ENCODE results near the gene TAAR8. TPM values are rescaled to one million over a fixed set of nuclear protein-coding genes. Genes with fewer than 3 reads are reported as not detected.
A peak's percentile ranks its signal among the peaks of the same experiment; 100 is the strongest.

TAAR8 gene
- total and polyA plus RNA-seq, 2 of the 13 experiments (the other 11 are each of a cell fraction or from before 2014, with no cell fraction given) = 0.07 TPM; not detected in 1

DNA sequence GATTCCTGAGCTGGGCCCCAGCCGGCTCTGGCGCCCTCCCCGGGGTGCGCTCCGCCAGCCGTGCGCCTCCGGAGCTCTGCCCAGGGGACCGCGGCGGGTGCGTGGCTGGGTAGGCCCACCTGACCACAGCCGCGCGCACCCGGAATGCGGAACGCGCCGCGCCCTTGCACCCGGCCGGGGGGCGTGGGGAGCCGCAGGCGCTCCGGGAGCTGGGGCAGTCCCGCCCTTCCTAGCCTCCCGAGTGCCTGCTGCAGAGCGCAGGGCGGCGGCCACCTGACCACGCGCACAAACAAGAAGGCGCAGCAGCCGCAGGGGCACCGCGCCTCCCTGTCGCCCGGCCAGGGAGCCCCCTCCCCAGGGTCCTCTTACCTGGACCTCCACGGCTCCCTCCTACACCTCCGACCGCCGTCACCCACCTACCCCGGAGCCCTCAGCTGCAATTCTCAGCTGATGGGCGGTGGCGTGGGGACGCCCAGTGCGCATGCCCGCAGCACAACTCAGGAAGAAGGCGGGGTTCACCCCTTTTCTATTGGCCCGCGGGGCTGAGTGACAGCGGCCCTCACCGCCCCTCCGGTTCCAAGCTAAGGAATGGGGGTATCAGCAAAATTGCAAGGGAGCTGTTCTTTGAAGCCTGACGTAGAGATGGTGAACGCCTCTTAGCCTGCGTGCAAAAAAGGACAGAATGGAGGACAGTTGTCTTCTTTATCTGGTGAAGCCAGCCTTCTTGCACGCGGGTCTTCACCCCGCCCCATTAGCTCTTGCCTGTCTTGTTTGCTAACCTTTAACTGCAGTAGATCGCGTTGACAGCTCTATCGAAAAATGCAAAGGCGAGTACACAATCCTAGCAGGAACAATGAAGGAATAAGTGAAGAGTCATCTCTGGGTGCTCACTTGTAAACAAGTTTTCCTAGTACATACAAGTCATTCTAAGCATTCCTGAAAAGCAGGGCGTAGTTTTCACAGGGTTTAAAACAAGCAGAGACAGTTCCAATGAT is 39.5 kb upstream of the TAAR8 start, which contains the start of gene STX7 (continued):
- TF ChIP-seq, protein P1, sequence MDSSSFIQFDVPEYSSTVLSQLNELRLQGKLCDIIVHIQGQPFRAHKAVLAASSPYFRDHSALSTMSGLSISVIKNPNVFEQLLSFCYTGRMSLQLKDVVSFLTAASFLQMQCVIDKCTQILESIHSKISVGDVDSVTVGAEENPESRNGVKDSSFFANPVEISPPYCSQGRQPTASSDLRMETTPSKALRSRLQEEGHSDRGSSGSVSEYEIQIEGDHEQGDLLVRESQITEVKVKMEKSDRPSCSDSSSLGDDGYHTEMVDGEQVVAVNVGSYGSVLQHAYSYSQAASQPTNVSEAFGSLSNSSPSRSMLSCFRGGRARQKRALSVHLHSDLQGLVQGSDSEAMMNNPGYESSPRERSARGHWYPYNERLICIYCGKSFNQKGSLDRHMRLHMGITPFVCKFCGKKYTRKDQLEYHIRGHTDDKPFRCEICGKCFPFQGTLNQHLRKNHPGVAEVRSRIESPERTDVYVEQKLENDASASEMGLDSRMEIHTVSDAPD (CRISPR knock-in tag; IDR thresholded peaks at IDR 0.05) = peak; percentile 63; the same call in 1 of the 2 replicates
- TF ChIP-seq PCBP2 (optimal IDR thresholded peaks at IDR 0.05; ENCODE audit: low read depth, low read length, poor library complexity, severe bottlenecking) (no peak), ZNF883 (CRISPR knock-in tag; IDR thresholded peaks at IDR 0.05; ENCODE audit: not compliant biosample characterization) (peak; percentile 94), TP53 (CRISPR knock-in tag; conservative IDR thresholded peaks at IDR 0.05) (peak; percentile 21; the same call in 1 of the 2 replicates), HOXA3 (CRISPR knock-in tag; IDR thresholded peaks at IDR 0.05) (peak; percentile 71), ETV6 (CRISPR knock-in tag; conservative IDR thresholded peaks at IDR 0.05) (0 out of 2 replicates have a peak, but pooled peaks have one; percentile 42), MATR3 (CRISPR knock-in tag; IDR thresholded peaks at IDR 0.05) (no peak), MIXL1 (CRISPR knock-in tag; IDR thresholded peaks at IDR 0.05) (peak; percentile 44), RAD21 (CRISPR knock-in tag; IDR thresholded peaks at IDR 0.05) (peak; percentile 56; the same call in 1 of the 2 replicates), ZNF672 (CRISPR knock-in tag; IDR thresholded peaks at IDR 0.05) (no peak), NFATC3 (CRISPR knock-in tag; IDR thresholded peaks at IDR 0.05) (no peak; the same call in 1 of the 2 replicates), ZBTB46 (CRISPR knock-in tag; IDR thresholded peaks at IDR 0.05; ENCODE audit: borderline replicate concordance) (no peak), ZNF616 (CRISPR knock-in tag; IDR thresholded peaks at IDR 0.05; ENCODE audit: low read depth) (no peak; the same call in 1 of the 2 replicates), TOPORS (CRISPR knock-in tag; IDR thresholded peaks at IDR 0.05) (peak; percentile 96), SRSF4 (IDR thresholded peaks at IDR 0.05; ENCODE audit: low read depth, low read length, poor library complexity, severe bottlenecking) (no peak), YEATS4 (CRISPR knock-in tag; IDR thresholded peaks at IDR 0.05; ENCODE audit: borderline replicate concordance) (peak; percentile 82), ARID2 (CRISPR knock-in tag; IDR thresholded peaks at IDR 0.05; ENCODE audit: borderline replicate concordance) (peak; percentile 97), SUZ12 (IDR thresholded peaks at IDR 0.05; ENCODE audit: low read depth, low read length) (no peak), ZNF317 (CRISPR knock-in tag; IDR thresholded peaks at IDR 0.05) (peak; percentile 23; the same call in 1 of the 2 replicates), HOXD1 (CRISPR knock-in tag; IDR thresholded peaks at IDR 0.05) (peak; percentile 52)
- TF ChIP-seq, protein P2, sequence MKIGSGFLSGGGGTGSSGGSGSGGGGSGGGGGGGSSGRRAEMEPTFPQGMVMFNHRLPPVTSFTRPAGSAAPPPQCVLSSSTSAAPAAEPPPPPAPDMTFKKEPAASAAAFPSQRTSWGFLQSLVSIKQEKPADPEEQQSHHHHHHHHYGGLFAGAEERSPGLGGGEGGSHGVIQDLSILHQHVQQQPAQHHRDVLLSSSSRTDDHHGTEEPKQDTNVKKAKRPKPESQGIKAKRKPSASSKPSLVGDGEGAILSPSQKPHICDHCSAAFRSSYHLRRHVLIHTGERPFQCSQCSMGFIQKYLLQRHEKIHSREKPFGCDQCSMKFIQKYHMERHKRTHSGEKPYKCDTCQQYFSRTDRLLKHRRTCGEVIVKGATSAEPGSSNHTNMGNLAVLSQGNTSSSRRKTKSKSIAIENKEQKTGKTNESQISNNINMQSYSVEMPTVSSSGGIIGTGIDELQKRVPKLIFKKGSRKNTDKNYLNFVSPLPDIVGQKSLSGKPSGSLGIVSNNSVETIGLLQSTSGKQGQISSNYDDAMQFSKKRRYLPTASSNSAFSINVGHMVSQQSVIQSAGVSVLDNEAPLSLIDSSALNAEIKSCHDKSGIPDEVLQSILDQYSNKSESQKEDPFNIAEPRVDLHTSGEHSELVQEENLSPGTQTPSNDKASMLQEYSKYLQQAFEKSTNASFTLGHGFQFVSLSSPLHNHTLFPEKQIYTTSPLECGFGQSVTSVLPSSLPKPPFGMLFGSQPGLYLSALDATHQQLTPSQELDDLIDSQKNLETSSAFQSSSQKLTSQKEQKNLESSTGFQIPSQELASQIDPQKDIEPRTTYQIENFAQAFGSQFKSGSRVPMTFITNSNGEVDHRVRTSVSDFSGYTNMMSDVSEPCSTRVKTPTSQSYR (CRISPR knock-in tag; IDR thresholded peaks at IDR 0.05; ENCODE audit: borderline replicate concordance) = peak; percentile 10; the same call in 1 of the 2 replicates
- TF ChIP-seq, protein P3, sequence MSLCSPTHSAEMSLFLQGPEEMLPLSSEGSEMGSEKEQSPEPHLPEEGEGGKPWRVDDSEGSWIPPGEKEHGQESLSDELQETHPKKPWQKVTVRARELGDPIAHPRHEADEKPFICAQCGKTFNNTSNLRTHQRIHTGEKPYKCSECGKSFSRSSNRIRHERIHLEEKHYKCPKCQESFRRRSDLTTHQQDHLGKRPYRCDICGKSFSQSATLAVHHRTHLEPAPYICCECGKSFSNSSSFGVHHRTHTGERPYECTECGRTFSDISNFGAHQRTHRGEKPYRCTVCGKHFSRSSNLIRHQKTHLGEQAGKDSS (CRISPR knock-in tag; IDR thresholded peaks at IDR 0.05; ENCODE audit: borderline replicate concordance, low read depth) = peak; percentile 78

Measured in HepG2 (cell line).